OCI-LY7 (cell line): ENCODE data around the gene SLC22A12.

ENCODE experiments used
- EZH2phosphoT487 ChIP-seq: fragments of 200-600 bp; sonication (generic); IDR thresholded peaks from 2 replicates; pipeline ENCODE4 v1.6.1; 2018; ENCODE audit warnings: low read depth, borderline replicate concordance, mild to moderate bottlenecking, mixed run types, antibody characterized with exemption, low read length, moderate library complexity, mixed read lengths
- TF ChIP-seq, protein P1 (sequence below): fragments of 200-600 bp; sonication (generic); conservative IDR thresholded peaks from 2 replicates; pipeline ENCODE4 v1.5.1; 2014; ENCODE audit warnings: mild to moderate bottlenecking, antibody characterized with exemption, low read length, moderate library complexity, mixed read lengths

DNA sequence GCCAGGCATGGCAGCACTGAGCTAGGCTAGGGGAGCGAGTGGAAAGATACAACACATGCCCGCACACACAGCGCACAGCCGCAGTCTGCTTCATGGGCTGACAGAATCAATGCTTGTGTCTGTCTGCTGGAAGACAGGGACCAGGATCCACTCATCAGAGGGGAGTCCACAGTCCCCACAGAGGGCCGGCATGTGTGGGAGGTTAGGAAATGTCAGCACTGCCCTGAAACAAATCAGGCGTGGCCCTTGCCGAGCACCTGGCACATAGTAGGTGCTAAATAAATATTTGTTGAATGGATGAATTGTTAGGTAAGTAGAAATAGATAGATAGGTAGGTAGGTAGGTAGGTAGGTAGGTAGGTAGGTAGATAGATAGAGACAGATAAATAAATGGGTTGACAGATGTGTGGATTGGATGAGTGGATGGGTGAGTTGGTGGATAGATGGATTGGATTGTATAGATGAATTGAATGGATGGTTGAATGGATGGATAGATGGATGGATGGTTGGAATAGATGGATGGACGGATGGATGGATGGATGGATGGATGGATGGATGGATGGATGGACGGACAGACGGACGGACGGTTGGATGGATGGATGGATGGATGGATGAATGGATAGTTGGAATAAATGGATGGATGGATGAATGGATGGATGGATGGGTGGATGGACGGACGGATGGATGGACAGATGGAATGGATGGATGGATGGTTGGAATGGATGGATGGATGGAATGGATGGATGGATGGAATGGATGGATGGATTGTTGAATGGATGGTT lies 3.3 kb downstream of the SLC22A12 start:
- TF ChIP-seq, protein P1, sequence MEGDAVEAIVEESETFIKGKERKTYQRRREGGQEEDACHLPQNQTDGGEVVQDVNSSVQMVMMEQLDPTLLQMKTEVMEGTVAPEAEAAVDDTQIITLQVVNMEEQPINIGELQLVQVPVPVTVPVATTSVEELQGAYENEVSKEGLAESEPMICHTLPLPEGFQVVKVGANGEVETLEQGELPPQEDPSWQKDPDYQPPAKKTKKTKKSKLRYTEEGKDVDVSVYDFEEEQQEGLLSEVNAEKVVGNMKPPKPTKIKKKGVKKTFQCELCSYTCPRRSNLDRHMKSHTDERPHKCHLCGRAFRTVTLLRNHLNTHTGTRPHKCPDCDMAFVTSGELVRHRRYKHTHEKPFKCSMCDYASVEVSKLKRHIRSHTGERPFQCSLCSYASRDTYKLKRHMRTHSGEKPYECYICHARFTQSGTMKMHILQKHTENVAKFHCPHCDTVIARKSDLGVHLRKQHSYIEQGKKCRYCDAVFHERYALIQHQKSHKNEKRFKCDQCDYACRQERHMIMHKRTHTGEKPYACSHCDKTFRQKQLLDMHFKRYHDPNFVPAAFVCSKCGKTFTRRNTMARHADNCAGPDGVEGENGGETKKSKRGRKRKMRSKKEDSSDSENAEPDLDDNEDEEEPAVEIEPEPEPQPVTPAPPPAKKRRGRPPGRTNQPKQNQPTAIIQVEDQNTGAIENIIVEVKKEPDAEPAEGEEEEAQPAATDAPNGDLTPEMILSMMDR, result no peak
- TF ChIP-seq EZH2phosphoT487, result no peak
